ENCODE data around the gene IQCF5. TPM values are rescaled to one million over a fixed set of nuclear protein-coding genes. Genes with fewer than 3 reads are reported as not detected.
"Not testable (repeated sequence)": the region's sequence is repeated elsewhere in the genome, so short reads cannot be mapped to it uniquely, and the experiment has no call there.

Gene IQCF5
- total RNA-seq, 5 donors from 2014 or later (not counting 1 experiment from before 2014, with no cell fraction given), result not detected

DNA sequence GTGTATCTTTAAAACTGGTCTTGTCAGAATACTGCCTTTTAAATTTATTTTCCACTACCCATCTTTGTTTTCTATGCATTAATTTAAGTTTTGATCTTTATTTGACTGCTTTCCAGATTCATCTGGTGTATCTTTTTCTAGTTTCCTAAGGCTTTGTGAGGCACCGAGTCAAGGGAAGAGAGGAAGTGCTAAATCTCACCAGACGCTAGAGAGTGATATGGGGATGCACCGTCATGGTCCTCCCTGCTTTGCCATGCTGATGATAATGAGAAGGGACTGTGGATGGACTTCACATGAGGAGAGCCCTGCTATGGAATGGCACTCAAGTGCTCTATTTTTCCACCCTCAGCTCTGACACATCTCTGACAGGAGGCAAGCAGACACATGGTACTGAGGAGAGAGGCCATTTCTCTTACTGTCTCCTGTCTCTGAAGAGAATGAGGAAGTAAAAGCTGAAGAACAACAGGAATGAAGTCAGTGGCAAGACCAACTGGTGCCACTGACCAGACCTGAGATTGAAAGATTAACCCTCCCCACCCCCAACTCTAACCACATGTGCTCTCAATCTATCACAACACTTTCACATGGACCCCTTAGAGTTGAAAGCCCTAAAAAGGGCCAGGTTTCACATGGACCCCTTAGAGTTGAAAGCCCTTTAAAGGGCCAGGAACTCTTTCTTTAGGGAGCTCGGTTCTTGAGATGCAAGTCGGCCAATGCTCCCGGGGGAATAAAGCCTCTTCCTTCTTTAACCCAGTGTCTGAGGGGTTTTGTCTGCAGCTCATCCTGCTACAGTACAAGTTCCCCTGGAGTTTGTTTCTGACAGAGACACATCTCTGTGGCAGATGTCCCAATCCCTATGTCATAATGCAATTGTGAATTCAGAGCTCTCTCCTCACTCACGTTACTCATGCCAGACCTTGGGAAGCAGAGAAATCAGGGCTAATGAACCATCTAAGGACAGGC is 14.4 kb downstream of the IQCF5 start, which contains the start of gene IQCF2:
Gene IQCF2, plus strand, starts transcription at position 913 of the 963 bp plus-strand sequence. CDS start 52 bp downstream, outside the sequence.
- no peak within 1 kb of the TSS for H3K27ac ChIP-seq (ENCODE audit: low read length)
- DNase-seq (no peak), ATAC-seq (replicated peaks in 1 of 4) (no peak)
- Mint-ChIP-seq H3K4me1 (no peaks in the 10 kb centered on the region), H3K27me3 (peaks cover 12 to 16% of the 10 kb centered on the region in 2 donors), H3K9me3 (peaks cover 0 to 9% (median 6%) of the 10 kb centered on the region in 3 donors), H3K27ac (no peak within 1 kb of the TSS), H3K36me3 (no peaks in the 10 kb centered on the region), H3K4me3 (no peak within 1 kb of the TSS)
- no peaks in the 10 kb centered on the region for H3K9me3 ChIP-seq
- peaks cover 0 to 9% of the 10 kb centered on the region in 2 experiments for H3K27me3 ChIP-seq (replicated peaks in 1 of 2; ENCODE audit: control insufficient read depth in 2 of 2, extremely low read depth in 1 of 2, insufficient read depth in 2 of 2, low read length in 1 of 2)
- CTCF ChIA-PET, result no interaction called here
- H3K4me3 ChIP-seq (ENCODE audit: control insufficient read depth in 1 of 2, extremely low read depth in 1 of 2, low read length in 1 of 2), result no peak within 1 kb of the TSS
- no peaks in the 10 kb centered on the region for H3K4me1 ChIP-seq (ENCODE audit: control insufficient read depth in 1 of 2, extremely low read depth in 1 of 2, insufficient read depth in 2 of 2, low read length in 2 of 2)
- POLR2A ChIA-PET, result no interaction called here
- no peaks in the 10 kb centered on the region for H3K36me3 ChIP-seq (ENCODE audit: control insufficient read depth in 2 of 2, extremely low read depth in 1 of 2, insufficient read depth in 1 of 2, low read length in 1 of 2)
- whole genome bisulfite sequencing (ENCODE audit: insufficient coverage), result 0% methylated on average over 1 of the region's 7 CpGs

- DNase-seq; H3K36me3 ChIP-seq (ENCODE audit: control insufficient read depth in 2 of 2, extremely low read depth in 1 of 2, insufficient read depth in 1 of 2, low read length in 1 of 2); H3K9me3 ChIP-seq; H3K4me3 Mint-ChIP-seq; ATAC-seq (replicated peaks in 1 of 4); H3K4me3 ChIP-seq (ENCODE audit: control insufficient read depth in 1 of 2, extremely low read depth in 1 of 2, low read length in 1 of 2); H3K27ac Mint-ChIP-seq; H3K36me3 Mint-ChIP-seq; CTCF ChIA-PET; H3K27me3 ChIP-seq (replicated peaks in 1 of 2; ENCODE audit: control insufficient read depth in 2 of 2, extremely low read depth in 1 of 2, insufficient read depth in 2 of 2, low read length in 1 of 2); POLR2A ChIA-PET; H3K4me1 ChIP-seq (ENCODE audit: control insufficient read depth in 1 of 2, extremely low read depth in 1 of 2, insufficient read depth in 2 of 2, low read length in 2 of 2); H3K9me3 Mint-ChIP-seq; H3K4me1 Mint-ChIP-seq; H3K27ac ChIP-seq (ENCODE audit: low read length): not testable (repeated sequence)
- peaks cover 15 to 22% of the 10 kb centered on the region in 2 donors for H3K27me3 Mint-ChIP-seq
- no CpG with 5 or more reads among the region's 1 CpG for WGBS (ENCODE audit: insufficient coverage)
Observed at GRCh38 chr3:51855411-51855810, 20.0 kb downstream of the IQCF5 start.

DNA sequence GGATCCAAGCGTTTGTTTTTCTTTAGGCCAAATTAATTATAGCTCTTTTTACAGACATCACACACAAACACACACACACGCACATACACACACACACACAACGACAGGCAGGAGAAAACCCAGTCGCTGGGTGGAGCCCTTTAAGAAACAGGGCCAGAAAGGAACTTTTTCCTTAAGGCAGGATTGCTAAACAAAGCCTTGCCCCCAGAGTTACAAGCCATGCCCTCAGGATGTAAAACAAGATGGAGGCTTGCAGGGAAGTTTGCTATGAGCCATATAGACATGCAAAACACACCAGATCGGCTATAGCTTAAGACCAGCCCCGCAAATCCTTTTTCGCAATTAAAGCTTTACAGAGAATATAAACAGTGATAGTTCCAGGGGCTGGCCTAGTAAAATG is 30.3 kb downstream of the IQCF5 start:
- no peak overlapping the region for H3K27ac Mint-ChIP-seq
- Histone ChIP-seq H3K9me3 (no peaks in the 10 kb centered on the region), H3K27me3 (replicated peaks in 1 of 2; ENCODE audit: control insufficient read depth in 2 of 2, extremely low read depth in 1 of 2, insufficient read depth in 2 of 2, low read length in 1 of 2) (peaks cover 2 to 8% of the 10 kb centered on the region in 2 experiments), H3K36me3 (ENCODE audit: control insufficient read depth in 2 of 2, extremely low read depth in 1 of 2, insufficient read depth in 1 of 2, low read length in 1 of 2) (no peaks in the 10 kb centered on the region), H3K4me1 (ENCODE audit: control insufficient read depth in 1 of 2, extremely low read depth in 1 of 2, insufficient read depth in 2 of 2, low read length in 2 of 2) (no peaks in the 10 kb centered on the region), H3K27ac (ENCODE audit: low read length) (no peak overlapping the region), H3K4me3 (ENCODE audit: control insufficient read depth in 1 of 2, extremely low read depth in 1 of 2, low read length in 1 of 2) (no peak overlapping the region)
- CTCF ChIA-PET, result no interaction called here
- POLR2A ChIA-PET, result no interaction called here
- H3K4me3 Mint-ChIP-seq, result no peak overlapping the region
- H3K36me3 Mint-ChIP-seq, result peaks cover 8% of the 10 kb centered on the region
- H3K4me1 Mint-ChIP-seq, result no peaks in the 10 kb centered on the region
- DNase-seq (no peak), ATAC-seq (replicated peaks in 1 of 4) (no peak)
- peaks cover 43 to 48% of the 10 kb centered on the region in 2 donors for H3K27me3 Mint-ChIP-seq
- peaks cover 0 to 21% (median 20%) of the 10 kb centered on the region in 3 donors for H3K9me3 Mint-ChIP-seq
- WGBS (ENCODE audit: insufficient coverage), result 79% methylated on average over 2 of the region's 7 CpGs

GRCh38 chr3:51836606-51837005 is 38.8 kb downstream of the IQCF5 start:
- no peaks in the 10 kb centered on the region for H3K36me3 Mint-ChIP-seq
- H3K4me3 Mint-ChIP-seq, result no peak overlapping the region
- H3K36me3 ChIP-seq (ENCODE audit: control insufficient read depth in 2 of 2, extremely low read depth in 1 of 2, insufficient read depth in 1 of 2, low read length in 1 of 2), result no peaks in the 10 kb centered on the region
- no peak for ATAC-seq (replicated peaks in 1 of 4)
- peaks cover 0 to 8% (median 0%) of the 10 kb centered on the region in 3 donors for H3K9me3 Mint-ChIP-seq
- H3K27ac Mint-ChIP-seq, result no peak overlapping the region
- peaks cover 23 to 41% of the 10 kb centered on the region in 2 donors for H3K27me3 Mint-ChIP-seq
- H3K27me3 ChIP-seq (replicated peaks in 1 of 2; ENCODE audit: control insufficient read depth in 2 of 2, extremely low read depth in 1 of 2, insufficient read depth in 2 of 2, low read length in 1 of 2), result no peaks in the 10 kb centered on the region
- POLR2A ChIA-PET, result no interaction called here
- CTCF ChIA-PET, result no interaction called here
- H3K27ac ChIP-seq (ENCODE audit: low read length), result no peak overlapping the region
- DNase-seq, result no peak
- H3K4me1 Mint-ChIP-seq, result no peaks in the 10 kb centered on the region
- no peaks in the 10 kb centered on the region for H3K9me3 ChIP-seq
- 86% methylated on average over 1 of the region's 5 CpGs for WGBS (ENCODE audit: insufficient coverage)
- H3K4me1 ChIP-seq (ENCODE audit: control insufficient read depth in 1 of 2, extremely low read depth in 1 of 2, insufficient read depth in 2 of 2, low read length in 2 of 2), result no peaks in the 10 kb centered on the region
- H3K4me3 ChIP-seq (ENCODE audit: control insufficient read depth in 1 of 2, extremely low read depth in 1 of 2, low read length in 1 of 2), result no peak overlapping the region

DNA sequence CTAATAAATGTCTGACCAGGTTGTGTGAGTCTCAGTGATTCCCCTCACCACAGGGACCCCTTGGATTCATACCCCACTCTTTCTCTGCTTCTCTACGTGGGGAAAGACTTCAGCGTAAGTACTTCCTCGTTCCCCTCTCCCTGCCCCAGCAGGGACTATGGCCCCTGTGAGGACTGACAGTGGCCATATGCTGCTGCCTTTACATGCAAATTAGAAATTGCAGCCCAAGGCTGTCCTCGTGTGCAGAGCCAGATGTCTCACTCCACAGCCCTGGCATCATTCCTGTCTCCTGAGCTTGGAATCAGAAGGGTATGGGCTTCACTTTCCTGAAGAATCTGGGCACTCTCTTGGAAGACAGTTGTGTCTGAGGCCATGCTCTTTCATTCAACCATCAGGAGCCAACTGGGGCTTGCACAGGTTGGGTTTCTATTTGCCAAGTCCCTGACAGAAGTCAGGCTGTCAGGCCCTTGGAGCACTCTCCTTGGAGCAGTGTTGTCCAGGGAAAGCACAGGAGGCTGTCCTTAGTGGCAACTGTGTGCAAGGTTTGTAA is 44.5 kb downstream of the IQCF5 start:
- Histone ChIP-seq H3K9me3 (peaks cover 2% of the 10 kb centered on the region), H3K4me3 (ENCODE audit: control insufficient read depth in 1 of 2, extremely low read depth in 1 of 2, low read length in 1 of 2) (no peak overlapping the region), H3K36me3 (ENCODE audit: control insufficient read depth in 2 of 2, extremely low read depth in 1 of 2, insufficient read depth in 1 of 2, low read length in 1 of 2) (no peaks in the 10 kb centered on the region), H3K27me3 (replicated peaks in 1 of 2; ENCODE audit: control insufficient read depth in 2 of 2, extremely low read depth in 1 of 2, insufficient read depth in 2 of 2, low read length in 1 of 2) (peaks cover 0 to 8% of the 10 kb centered on the region in 2 experiments), H3K4me1 (ENCODE audit: control insufficient read depth in 1 of 2, extremely low read depth in 1 of 2, insufficient read depth in 2 of 2, low read length in 2 of 2) (no peaks in the 10 kb centered on the region), H3K27ac (ENCODE audit: low read length) (no peak overlapping the region)
- H3K27me3 Mint-ChIP-seq, result peaks cover 23 to 37% of the 10 kb centered on the region in 2 donors
- no peak overlapping the region for H3K27ac Mint-ChIP-seq
- WGBS (ENCODE audit: insufficient coverage), result 30% methylated on average over 2 of the region's 4 CpGs
- DNase-seq (no peak), ATAC-seq (replicated peaks in 1 of 4) (no peak)
- peaks cover 8 to 31% (median 14%) of the 10 kb centered on the region in 3 donors for H3K9me3 Mint-ChIP-seq
- H3K36me3 Mint-ChIP-seq, result peaks cover 3% of the 10 kb centered on the region
- no peaks in the 10 kb centered on the region for H3K4me1 Mint-ChIP-seq
- H3K4me3 Mint-ChIP-seq, result no peak overlapping the region
- ChIA-PET CTCF (no interaction called here), POLR2A (no interaction called here)

DNA sequence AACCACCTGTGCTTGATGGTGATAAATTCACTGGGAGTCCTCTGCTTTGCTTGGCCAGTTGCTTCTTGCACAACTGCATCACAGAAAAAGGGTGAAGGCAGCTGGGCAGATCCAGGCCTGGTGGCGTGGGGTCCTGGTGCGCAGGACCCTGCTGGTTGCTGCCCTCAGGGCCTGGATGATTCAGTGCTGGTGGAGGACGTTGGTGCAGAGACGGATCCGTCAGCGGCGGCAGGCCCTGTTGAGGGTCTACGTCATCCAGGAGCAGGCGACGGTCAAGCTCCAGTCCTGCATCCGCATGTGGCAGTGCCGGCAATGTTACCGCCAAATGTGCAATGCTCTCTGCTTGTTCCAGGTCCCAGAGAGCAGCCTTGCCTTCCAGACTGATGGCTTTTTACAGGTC is 45.1 kb downstream of the IQCF5 start:
- Histone ChIP-seq H3K36me3 (ENCODE audit: control insufficient read depth in 2 of 2, extremely low read depth in 1 of 2, insufficient read depth in 1 of 2, low read length in 1 of 2) (no peaks in the 10 kb centered on the region), H3K4me1 (ENCODE audit: control insufficient read depth in 1 of 2, extremely low read depth in 1 of 2, insufficient read depth in 2 of 2, low read length in 2 of 2) (no peaks in the 10 kb centered on the region), H3K27ac (ENCODE audit: low read length) (no peak overlapping the region), H3K27me3 (replicated peaks in 1 of 2; ENCODE audit: control insufficient read depth in 2 of 2, extremely low read depth in 1 of 2, insufficient read depth in 2 of 2, low read length in 1 of 2) (peaks cover 0 to 8% of the 10 kb centered on the region in 2 experiments), H3K4me3 (ENCODE audit: control insufficient read depth in 1 of 2, extremely low read depth in 1 of 2, low read length in 1 of 2) (no peak overlapping the region), H3K9me3 (peaks cover 2% of the 10 kb centered on the region)
- WGBS (ENCODE audit: insufficient coverage), result 96% methylated on average over 12 of the region's 13 CpGs
- Mint-ChIP-seq H3K27ac (no peak overlapping the region), H3K4me3 (no peak overlapping the region), H3K9me3 (peaks cover 8 to 31% (median 14%) of the 10 kb centered on the region in 3 donors), H3K36me3 (peaks cover 3% of the 10 kb centered on the region), H3K4me1 (no peaks in the 10 kb centered on the region), H3K27me3 (peaks cover 24 to 35% of the 10 kb centered on the region in 2 donors)
- DNase-seq (no peak), ATAC-seq (replicated peaks in 1 of 4) (no peak)
- ChIA-PET POLR2A (no interaction called here), CTCF (no interaction called here)

Data from T-cell (primary cell).